HL-60 (cell line): ENCODE results near the gene RGL4.
"Not testable (repeated sequence)": the region's sequence is repeated elsewhere in the genome, so short reads cannot be mapped to it uniquely, and the experiment has no call there.

ENCODE experiments used
- CTCF ChIP-seq: IDR thresholded peaks from one replicate; pipeline ENCODE4 v1.5.1; 2011; ENCODE audit warnings: low read length, control low read depth, inconsistent platforms; ENCODE audit not compliant: insufficient read depth
- GABPA ChIP-seq: IDR thresholded peaks from 2 replicates; pipeline ENCODE4 v1.6.1; 2012; ENCODE audit warnings: low read depth
- POLR2AphosphoS5 ChIP-seq: IDR thresholded peaks from 2 replicates; pipeline ENCODE4 v1.6.1; 2012; ENCODE audit warnings: low read depth
- SPI1 ChIP-seq: IDR thresholded peaks from 2 replicates; pipeline ENCODE4 v1.6.1; 2012; ENCODE audit warnings: low read depth, mild to moderate bottlenecking, borderline replicate concordance
- TF ChIP-seq, protein P1 (sequence below): IDR thresholded peaks from 2 replicates; pipeline ENCODE4 v1.6.1; 2012; ENCODE audit warnings: low read depth; ENCODE audit not compliant: insufficient replicate concordance

DNA sequence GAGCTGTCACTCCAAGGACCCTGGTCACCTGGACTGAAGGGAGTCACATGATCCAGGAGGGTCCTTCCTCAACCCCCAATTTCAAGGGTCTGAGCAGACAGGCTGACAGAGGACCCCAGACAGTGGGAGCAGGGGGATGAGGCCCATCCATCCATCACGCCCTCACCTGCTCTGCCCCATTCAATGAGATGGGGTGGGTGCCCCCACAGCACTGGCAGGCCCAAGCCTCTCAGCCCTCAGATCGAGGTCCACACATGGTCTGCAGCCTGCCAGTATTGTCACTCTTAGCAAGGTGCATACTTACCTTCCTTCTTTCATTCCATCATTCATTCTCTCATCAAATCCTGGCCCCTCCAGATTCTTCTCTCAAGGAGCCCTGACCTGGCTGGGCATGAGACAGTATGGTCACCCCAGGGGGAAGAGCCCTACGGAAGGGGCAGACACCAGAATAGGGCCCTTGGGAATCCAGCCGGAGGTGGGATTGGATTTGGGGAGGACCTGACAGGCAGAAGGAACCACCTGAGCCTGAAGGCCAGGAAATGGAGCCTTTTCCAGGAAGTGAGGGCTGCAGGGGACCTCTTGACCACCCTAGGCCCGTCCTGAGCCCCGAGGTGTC, 15.8 kb upstream of the RGL4 start:
- TF ChIP-seq POLR2AphosphoS5, CTCF, SPI1, GABPA: not testable (repeated sequence)
- TF ChIP-seq, protein P1, sequence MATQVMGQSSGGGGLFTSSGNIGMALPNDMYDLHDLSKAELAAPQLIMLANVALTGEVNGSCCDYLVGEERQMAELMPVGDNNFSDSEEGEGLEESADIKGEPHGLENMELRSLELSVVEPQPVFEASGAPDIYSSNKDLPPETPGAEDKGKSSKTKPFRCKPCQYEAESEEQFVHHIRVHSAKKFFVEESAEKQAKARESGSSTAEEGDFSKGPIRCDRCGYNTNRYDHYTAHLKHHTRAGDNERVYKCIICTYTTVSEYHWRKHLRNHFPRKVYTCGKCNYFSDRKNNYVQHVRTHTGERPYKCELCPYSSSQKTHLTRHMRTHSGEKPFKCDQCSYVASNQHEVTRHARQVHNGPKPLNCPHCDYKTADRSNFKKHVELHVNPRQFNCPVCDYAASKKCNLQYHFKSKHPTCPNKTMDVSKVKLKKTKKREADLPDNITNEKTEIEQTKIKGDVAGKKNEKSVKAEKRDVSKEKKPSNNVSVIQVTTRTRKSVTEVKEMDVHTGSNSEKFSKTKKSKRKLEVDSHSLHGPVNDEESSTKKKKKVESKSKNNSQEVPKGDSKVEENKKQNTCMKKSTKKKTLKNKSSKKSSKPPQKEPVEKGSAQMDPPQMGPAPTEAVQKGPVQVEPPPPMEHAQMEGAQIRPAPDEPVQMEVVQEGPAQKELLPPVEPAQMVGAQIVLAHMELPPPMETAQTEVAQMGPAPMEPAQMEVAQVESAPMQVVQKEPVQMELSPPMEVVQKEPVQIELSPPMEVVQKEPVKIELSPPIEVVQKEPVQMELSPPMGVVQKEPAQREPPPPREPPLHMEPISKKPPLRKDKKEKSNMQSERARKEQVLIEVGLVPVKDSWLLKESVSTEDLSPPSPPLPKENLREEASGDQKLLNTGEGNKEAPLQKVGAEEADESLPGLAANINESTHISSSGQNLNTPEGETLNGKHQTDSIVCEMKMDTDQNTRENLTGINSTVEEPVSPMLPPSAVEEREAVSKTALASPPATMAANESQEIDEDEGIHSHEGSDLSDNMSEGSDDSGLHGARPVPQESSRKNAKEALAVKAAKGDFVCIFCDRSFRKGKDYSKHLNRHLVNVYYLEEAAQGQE: not testable (repeated sequence)
